Measurements from ENCODE around the gene GPC5. TPM values are rescaled to one million over a fixed set of nuclear protein-coding genes. Genes with fewer than 3 reads are reported as not detected.

GPC5 gene
- total RNA-seq, 1 experiment from 2014 or later: 0.15 TPM

GRCh38 chr13:92345627-92346026 is 947.2 kb downstream of the GPC5 start:
- Histone ChIP-seq H2BK15ac (ENCODE audit: low read depth, low read length) (no peak overlapping the region), H2BK12ac (ENCODE audit: insufficient read length, low read depth, low read length) (no peak overlapping the region), H3K79me1 (ENCODE audit: insufficient read depth, low read depth, low read length, poor library complexity, severe bottlenecking) (no peaks in the 10 kb centered on the region), H3K23ac (ENCODE audit: insufficient read length, low read depth, low read length) (no peak overlapping the region), H3K9ac (ENCODE audit: extremely low read depth, insufficient read length, low read length) (no peak overlapping the region), H4K8ac (replicated peaks; ENCODE audit: insufficient read length, low read depth, low read length) (no peak overlapping the region), H3K14ac (ENCODE audit: insufficient read depth, low read length) (no peak overlapping the region), H3T11ph (ENCODE audit: low read length) (no peak overlapping the region), H3K27ac (ENCODE audit: insufficient read length, low read depth, low read length) (no peak overlapping the region), H3K18ac (ENCODE audit: insufficient read length, low read depth, low read length) (no peak overlapping the region), H2AFZ (ENCODE audit: low read length) (no peak overlapping the region), H2BK20ac (ENCODE audit: low read depth, low read length, poor library complexity, severe bottlenecking) (no peak overlapping the region), H3K4me1 (ENCODE audit: insufficient read depth, low read length) (no peaks in the 10 kb centered on the region), H3K9me3 (ENCODE audit: control insufficient read depth, low read depth, low read length) (no peaks in the 10 kb centered on the region), H3K56ac (ENCODE audit: insufficient read length, low read depth, low read length) (no peak overlapping the region), H4K20me1 (ENCODE audit: control insufficient read depth, insufficient read depth, insufficient read length) (no peaks in the 10 kb centered on the region), H3K79me2 (ENCODE audit: insufficient read depth, low read length) (no peaks in the 10 kb centered on the region), H3K23me2 (ENCODE audit: insufficient read length, low read depth, low read length, poor library complexity, severe bottlenecking) (no peaks in the 10 kb centered on the region), H3K27me3 (ENCODE audit: insufficient read depth, low read length) (no peaks in the 10 kb centered on the region), H3K4me2 (ENCODE audit: insufficient read depth, insufficient read length, low read length) (no peak overlapping the region), H2AK5ac (ENCODE audit: insufficient read length, low read length) (no peak overlapping the region), H3K4ac (ENCODE audit: low read depth, low read length) (no peak overlapping the region), H4K91ac (ENCODE audit: insufficient read length, low read depth, low read length) (no peak overlapping the region), H2BK5ac (ENCODE audit: insufficient read length, low read length) (no peak overlapping the region), H2BK120ac (ENCODE audit: low read depth, low read length, poor library complexity, severe bottlenecking) (no peak overlapping the region), H4K5ac (ENCODE audit: insufficient read length, low read depth, low read length) (no peak overlapping the region)
- Mint-ChIP-seq H3K4me3 (no peak overlapping the region), H3K27me3 (ENCODE audit: low read depth) (no peaks in the 10 kb centered on the region), H3K36me3 (ENCODE audit: insufficient read depth in 1 of 3, low read depth in 3 of 3) (no peaks in the 10 kb centered on the region), H3K27ac (no peak overlapping the region), H3K4me1 (peaks cover 9% of the 10 kb centered on the region in 2 experiments), H3K9me3 (no peaks in the 10 kb centered on the region; a peak in 1 of 5 replicates)
- DNase-seq: no peak
- TF ChIP-seq CTCF (conservative IDR thresholded peaks at IDR 0.05): no peak
- no CpG with 5 or more reads among the region's 1 CpG for WGBS (ENCODE audit: extremely low coverage, insufficient read length, low lambda C conversion rate)

Data from H9 (cell line).